Hematopoietic multipotent progenitor cell treated with erythropoietin and hydrocortisone succinate and interleukin-3 and kit ligand, for 8 days (in vitro differentiated cells): ENCODE results near the gene HM13.
"Not testable (repeated sequence)": the region's sequence is repeated elsewhere in the genome, so short reads cannot be mapped to it uniquely, and the experiment has no call there.

Experiments
- DNase-seq: peaks from one replicate; pipeline ENCODE4 v3.0.0-alpha.2; 2015

The HM13 gene

GRCh38 chr20:31593221-31594001 is 79.2 kb downstream of the HM13 start:
- DNase-seq = no peak

DNA sequence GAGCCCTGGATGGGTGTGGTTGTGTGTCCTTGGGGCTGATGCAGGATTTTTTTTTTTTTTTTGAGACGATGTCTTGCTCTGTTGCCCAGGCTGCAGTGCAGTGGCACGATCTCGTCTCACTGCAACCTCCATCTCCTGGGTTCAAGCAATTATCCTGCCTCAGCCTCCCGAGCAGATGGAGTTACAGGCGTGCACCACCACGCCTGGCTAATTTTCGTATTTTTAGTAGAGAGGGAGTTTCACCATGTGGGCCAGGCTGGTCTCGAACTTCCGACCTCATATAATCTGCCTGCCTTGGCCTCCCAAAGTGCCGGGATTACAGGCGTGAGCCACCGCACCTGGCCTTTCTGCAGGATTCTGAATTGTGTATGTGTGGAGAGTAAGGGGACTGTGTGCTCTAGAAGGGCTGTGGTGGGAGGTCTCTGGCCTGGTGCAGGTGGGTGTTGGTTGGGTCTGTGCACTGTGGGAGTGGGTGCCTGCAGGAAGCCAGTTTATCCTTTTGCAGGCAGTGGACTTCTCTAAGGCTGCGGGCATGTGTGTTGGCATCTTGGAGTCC is 79.8 kb downstream of the HM13 start:
- no peak for DNase-seq

DNA sequence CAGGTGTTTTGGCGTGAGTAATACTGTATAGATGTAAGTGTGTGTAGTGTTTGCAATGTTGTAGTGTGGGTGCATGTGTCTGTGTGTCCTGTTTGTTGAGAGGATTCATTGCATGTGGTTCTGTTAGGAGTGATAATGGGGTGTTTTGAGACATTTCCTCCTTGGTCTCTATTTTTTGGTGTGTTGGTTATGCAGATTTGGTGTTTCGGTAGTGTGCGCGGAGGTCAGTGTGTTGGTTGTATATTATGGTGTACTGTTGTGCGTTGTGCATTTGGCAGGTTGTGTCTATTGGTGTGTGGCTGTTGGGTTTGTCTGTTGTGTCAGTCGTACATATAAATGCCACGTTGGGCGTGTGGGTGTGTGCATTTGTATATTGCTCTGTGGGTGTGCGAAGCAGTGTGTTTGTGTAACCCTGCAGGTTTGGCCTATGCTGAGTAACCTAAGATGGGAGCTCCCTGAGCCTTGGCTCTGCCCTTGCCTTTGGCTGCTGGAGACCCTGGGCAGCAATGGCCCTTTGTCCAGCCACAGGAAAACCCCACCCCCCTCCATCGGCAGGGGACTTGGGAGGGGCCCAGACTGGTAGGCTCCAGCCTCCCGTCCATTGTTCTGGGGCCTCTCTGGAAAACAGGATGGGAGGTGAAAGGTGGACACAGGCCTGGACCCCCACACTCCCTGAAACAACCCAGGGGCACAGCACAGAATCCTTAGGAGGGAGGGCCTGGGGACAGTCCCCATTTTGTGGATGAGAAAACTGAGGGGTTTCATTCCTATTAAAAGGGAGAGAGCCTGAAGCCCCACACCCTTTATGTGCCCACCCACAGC is 80.5 kb downstream of the HM13 start:
- no peak for DNase-seq

GRCh38 chr20:31595380-31595653 is 81.1 kb downstream of the HM13 start:
- no peak for DNase-seq

- no peak for DNase-seq
These were observed 81.6 kb downstream of the HM13 start for GRCh38 chr20:31595654-31596411.

DNA sequence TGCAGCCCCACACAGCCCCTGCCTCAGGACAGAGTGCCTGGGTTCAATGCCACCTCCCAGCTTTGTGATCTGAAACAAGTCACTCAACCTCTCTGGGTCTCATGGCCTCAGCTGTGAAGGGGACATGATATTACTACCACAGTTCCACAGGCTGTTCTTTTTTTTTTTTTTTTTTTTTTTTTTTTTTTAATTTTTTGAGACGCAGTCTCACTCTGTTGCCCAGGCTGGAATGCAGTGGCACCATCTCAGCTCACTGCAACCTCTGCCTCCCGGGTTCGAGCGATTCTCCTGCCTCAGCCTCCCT is 82.1 kb downstream of the HM13 start:
- not testable (repeated sequence) for DNase-seq

DNA sequence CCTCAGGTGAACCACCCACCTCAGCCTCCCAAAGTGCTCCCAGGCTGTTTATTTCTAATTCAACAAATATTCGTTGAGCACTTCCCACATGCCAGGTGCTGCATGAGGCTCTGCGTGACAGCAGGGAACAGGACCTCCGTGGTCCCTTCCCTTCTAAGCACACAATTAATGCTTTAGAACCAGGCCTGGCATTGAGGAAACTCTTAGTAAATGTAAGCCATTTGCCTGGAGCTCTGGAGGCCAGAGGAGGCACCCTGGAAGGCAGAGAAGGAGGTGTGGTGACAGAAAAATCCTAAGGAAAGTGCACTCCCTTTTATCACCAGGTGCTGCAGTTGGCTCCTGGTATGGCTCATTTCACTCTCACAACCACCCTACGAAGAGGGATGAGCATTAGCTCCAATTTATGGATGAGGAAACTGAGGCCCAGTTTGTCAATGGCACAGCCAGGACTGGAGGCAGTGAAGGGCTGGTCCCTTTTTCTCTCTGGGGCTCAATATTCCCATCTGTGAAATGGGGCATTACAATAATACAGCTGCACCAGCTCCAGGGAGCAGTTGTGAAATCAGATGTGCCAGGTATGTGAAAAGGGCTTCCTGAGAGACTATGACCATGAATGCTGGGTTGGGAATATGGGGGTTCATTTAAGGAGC is 82.7 kb downstream of the HM13 start:
- no peak for DNase-seq

DNA sequence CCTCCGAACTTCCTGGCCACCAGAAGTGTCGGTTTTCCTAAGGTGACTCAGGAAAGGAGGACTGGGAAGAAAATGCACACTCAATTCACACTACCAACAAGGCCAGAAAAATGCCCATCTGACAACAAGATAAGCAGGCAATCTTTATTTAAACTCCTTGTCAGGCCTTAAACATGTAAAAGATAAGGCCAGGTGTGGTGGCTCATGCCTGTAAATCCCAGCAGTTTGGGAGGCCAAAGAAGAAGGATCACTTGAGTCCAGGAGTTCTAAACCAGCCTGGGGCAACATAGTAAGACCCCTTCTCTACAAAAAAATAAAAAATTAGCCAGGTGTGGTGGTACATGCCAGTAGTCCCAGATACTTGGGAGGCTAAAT is 83.2 kb downstream of the HM13 start:
- DNase-seq = no peak

DNA sequence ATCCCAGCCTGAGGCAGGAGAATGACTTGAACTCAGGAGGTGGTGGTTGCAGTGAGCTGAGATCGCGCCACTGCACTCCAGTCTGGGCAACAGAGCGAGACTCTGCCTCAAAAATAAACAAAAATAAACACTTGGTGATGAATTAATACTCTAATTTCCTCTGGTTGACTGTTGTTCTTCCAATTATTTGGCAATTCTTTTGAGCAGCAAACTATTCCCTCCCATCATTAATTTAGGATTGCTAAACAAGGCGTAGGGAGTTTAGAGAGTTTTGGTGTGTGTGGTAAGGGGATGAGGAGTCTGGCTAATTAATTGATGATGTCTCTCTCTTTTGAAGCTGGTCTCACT is 88.2 kb downstream of the HM13 start:
- no peak for DNase-seq

- DNase-seq = no peak
These were observed 88.7 kb downstream of the HM13 start for GRCh38 chr20:31602779-31603441.

GRCh38 chr20:31603822-31604566 is 89.8 kb downstream of the HM13 start:
- DNase-seq = peak; percentile 91

DNA sequence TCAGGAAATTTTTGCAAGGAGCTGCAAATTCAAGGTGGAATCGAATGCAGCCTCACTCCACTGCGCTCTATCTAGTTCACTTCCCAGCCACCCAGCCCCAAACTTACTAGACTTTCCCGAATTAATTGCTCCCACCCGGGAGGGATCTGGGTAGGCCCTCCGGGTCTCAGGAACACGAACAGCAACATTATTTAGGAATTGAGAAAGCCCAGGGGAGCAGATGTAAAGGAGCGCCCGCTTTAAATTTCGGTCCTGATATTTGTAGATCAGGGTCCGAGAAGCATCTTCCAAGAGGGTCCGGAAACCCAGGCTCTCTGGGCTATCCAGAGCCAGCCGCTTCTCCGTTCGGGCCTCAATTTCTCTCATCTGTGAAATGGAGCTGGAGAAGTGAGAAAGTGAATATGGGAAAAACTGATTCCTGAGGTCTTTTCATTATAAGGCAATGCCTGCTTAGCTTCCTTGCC is 90.4 kb downstream of the HM13 start:
- DNase-seq = no peak

DNA sequence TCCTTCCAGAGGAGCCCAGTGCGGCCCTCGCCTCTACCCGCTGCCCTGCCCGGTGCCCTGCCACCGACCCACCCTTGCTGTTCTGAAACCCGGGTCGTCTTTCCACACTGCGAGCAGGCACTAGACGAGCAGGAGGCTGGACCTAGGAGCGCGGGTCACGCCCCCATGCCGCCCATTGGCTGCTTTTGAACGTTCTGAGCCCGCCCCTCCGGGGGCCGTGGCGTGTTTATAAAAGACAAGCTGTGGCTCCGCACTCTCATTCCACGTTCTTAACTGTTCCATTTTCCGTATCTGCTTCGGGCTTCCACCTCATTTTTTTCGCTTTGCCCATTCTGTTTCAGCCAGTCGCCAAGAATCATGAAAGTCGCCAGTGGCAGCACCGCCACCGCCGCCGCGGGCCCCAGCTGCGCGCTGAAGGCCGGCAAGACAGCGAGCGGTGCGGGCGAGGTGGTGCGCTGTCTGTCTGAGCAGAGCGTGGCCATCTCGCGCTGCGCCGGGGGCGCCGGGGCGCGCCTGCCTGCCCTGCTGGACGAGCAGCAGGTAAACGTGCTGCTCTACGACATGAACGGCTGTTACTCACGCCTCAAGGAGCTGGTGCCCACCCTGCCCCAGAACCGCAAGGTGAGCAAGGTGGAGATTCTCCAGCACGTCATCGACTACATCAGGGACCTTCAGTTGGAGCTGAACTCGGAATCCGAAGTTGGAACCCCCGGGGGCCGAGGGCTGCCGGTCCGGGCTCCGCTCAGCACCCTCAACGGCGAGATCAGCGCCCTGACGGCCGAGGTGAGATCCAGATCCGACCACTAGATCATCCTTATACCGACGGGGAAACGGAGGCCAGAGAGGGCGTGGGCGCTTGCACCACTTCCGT is 91.0 kb downstream of the HM13 start, which contains the start of gene ID1:
Gene ID1, plus strand, starts transcription at position 259 of the 871 bp plus-strand sequence. Its CDS starts 99 bp downstream, at position 358.
- DNase-seq = peak; percentile 96

- DNase-seq = peak; percentile 32
These were observed 91.9 kb downstream of the HM13 start for GRCh38 chr20:31605902-31606803.

DNA sequence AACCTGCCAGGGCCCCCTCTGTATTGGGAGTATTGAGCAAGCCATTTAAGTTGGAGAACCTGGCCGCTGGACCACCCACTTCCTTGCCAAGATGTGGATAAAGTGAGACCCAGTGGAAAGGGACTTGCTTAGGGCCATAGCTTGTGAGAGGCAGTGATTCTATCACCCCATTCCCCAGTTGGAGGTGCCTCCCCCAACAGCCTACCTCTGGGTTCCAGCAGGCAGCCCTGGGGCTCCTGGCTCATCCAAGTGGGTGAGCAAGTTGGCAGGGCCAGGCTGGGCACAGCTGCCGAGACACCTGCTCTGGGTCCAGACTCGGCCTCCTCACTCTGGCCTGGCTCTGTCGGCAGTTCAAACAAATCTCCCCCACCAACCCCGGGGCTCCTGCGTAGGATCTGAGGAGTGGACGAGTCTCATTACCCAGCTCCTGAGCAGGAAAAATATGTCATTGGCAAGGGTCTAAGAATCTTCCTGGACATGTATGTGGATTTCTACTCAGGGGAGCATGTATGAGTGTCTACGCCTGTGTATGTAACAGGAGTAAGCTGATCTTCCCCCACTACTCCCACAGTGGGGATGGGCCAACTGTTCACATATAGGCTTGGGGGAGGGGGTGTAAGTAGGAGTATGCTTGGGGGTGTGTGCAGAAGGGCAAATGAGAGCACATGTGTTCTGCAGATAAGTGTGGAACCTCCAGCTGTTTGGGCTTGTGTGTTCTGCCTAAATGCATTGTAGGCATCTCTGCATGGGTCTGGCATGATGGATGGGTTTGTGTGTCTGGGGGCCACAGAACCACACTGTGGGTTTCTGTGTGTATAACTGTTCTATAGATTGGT is 92.8 kb downstream of the HM13 start:
- peak; percentile 91 for DNase-seq

- DNase-seq = no peak
These were observed 93.5 kb downstream of the HM13 start for GRCh38 chr20:31607640-31608250.

- no peak for DNase-seq
These were observed 94.2 kb downstream of the HM13 start for GRCh38 chr20:31608251-31608945.
